Germinal center (tissue), 1 donor: Measurements from ENCODE around the gene CIROP.

Experiments used
- DNase-seq: peaks from one replicate; pipeline ENCODE4 v3.0.0; 2012; ENCODE audit warnings: mixed read lengths, low spot score

The CIROP gene, protein sequence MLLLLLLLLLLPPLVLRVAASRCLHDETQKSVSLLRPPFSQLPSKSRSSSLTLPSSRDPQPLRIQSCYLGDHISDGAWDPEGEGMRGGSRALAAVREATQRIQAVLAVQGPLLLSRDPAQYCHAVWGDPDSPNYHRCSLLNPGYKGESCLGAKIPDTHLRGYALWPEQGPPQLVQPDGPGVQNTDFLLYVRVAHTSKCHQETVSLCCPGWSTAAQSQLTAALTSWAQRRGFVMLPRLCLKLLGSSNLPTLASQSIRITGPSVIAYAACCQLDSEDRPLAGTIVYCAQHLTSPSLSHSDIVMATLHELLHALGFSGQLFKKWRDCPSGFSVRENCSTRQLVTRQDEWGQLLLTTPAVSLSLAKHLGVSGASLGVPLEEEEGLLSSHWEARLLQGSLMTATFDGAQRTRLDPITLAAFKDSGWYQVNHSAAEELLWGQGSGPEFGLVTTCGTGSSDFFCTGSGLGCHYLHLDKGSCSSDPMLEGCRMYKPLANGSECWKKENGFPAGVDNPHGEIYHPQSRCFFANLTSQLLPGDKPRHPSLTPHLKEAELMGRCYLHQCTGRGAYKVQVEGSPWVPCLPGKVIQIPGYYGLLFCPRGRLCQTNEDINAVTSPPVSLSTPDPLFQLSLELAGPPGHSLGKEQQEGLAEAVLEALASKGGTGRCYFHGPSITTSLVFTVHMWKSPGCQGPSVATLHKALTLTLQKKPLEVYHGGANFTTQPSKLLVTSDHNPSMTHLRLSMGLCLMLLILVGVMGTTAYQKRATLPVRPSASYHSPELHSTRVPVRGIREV

DNA sequence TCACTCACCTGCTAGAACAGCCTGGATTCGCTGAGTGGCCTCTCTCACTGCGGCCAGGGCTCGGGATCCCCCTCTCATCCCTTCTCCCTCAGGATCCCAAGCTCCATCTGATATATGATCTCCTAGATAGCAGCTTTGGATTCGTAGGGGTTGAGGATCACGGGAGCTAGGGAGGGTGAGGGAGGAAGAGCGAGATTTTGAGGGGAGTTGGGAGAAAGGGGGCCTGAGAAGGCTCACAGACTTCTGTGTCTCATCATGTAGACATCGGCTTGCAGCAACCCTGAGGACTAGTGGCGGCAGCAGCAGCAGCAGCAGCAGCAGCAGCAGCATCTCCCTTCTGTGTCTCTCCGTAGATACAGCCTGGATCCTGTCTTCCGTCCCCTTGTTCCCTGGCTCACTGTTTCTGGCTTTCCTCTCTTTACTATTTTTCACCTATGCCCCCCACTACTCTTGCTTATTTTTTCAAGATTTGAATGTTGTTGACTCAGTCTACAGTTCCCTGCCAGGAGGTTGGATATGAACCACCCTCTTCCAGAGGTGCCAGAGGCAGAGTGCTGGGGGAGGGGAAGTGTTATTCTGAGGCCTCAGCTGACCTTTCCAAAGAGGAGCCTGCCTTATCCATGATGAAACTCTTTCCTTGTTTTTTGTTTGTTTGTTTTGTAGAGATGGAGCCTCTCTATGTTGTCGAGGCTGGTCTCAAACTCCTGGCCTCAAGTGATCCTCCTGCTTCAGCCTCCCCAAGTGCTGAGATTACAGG, at the start of gene CIROP:
Gene CIROP, minus strand, starts transcription at position 399 of the 757 bp plus-strand sequence. Its CDS starts 69 bp downstream, at position 330.
- DNase-seq = no peak

DNA sequence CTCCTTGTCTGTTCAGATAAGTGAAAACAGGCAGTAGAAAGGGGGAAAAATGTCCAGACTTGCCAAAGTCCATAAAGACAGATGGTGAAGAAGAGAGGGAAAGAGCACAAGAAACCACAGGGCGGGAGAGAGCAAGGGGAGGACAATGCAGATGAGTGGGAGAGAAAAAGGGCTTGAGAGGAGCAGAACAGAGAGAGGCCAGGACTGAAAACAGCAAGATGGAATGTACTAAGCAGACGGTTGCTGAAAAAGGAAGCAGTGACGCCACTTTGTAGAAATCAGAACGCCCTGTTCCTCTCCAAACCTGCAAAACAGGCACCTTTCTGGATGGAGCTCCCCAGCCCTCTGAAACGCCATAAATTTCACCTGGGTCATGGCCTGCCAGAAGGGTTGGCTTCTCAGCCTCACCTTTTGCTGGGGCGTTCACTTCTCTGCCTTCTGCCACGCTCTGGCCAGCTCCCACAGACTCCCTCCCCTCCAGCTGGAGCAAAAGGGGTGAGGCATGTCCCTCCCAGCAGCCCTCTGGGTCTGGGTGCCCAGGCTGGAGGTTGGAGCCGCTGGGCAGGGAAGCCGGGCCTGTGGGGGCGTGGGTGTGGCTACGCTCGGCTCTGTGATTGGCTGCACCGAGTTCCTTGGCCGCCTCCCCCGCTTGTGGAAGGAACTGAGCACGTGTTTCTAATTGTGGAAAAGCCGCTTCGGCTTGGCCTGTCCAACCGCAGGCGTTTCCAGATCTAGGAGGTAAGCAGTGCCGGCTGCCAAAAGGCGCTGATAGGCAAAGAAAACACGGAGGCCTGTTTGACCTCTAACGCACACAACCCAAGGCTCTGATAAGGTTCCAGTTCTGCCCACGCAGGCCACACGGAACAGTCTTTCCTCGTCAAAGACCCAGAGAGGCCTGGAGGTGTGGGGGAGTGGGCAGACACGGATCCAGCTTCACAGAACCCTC, 49.3 kb upstream of the CIROP start:
- DNase-seq = no peak

DNA sequence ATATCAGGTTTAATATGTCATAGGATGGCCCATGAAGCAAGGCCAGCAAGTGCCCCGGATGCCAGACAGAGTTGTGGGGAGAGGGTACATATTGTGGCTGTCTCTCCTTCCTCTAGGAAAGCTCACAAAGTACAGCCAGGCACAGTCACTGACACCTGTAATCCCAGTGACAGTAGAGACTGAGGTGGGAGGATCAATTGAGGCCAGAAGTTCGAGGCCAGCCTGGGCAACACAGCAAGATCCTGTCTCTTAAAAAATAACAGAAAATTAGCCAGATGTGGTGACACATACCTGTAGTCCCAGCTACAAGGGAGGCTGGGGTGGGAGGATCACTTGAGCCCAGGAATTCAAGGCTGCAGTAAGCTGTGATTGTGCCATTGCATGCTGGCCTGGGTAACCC, 46.6 kb upstream of the CIROP start:
- no peak for DNase-seq

DNA sequence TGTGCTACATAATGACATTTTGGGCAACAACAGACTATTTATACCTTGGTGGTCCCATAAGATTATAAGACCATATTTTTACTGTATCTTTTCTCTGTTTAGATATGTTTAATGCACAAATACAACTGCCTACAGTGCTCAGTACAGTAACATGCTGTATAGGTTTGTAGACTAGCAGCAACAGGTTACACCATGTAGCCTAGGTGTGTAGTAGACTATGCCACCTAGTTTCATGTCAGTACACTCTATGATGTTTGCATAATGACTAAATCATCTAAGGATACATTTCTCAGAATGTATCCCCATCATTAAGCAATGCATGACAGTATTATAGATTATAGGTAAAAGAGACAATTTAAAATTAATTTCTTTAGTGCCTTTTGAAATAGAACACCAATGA, 45.0 kb upstream of the CIROP start:
- no peak for DNase-seq

DNA sequence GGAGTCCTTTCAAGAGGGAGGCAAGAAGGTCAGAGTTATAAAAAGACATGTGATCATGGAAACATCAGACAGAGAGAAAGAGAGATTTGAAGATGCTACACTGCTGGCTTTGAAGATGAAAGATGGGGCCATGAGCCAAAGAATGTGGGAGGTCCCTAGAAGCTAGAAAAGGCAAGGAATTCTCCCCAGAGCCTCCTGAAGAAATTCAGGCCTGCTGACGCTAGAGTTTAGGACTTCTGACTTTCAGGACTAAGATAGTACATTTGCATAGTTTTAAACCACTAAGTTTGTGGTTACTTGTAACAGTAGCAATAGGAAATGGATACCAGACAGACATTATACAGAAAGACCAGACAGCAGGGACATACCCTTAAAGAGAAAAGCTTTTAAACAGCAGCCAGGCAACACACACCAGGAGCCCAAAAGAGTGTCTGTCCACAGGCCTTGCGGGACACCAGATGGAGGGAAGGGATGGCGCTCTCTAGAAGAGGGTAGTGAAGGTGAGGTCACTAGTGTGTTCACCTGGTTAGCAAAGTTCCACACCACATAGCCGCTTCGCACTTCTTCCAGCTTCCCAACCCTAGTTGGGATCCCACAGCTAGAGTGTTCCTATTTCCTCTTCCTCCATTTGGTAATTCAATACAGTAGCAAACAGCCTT, 43.9 kb upstream of the CIROP start:
- DNase-seq = no peak

DNA sequence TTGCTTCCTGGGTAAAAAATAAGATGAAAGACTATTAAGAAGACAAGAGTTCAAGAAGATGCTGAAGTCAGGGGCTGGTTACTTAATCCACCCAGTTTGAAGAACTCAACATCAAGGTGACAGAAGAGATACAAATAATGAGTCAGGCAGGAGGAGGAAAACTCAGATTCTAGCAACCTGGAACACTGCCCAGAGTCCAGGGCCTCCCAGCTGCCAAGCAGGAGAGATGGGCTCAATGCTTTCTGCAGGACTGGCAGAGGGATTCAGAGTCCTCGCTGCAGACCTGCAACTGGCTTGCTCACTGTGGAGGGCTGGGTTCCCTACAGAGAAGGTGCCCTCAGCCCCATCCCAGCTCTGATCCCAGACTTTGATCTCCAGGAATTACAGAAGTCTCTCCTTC, 42.9 kb upstream of the CIROP start:
- DNase-seq = no peak

DNA sequence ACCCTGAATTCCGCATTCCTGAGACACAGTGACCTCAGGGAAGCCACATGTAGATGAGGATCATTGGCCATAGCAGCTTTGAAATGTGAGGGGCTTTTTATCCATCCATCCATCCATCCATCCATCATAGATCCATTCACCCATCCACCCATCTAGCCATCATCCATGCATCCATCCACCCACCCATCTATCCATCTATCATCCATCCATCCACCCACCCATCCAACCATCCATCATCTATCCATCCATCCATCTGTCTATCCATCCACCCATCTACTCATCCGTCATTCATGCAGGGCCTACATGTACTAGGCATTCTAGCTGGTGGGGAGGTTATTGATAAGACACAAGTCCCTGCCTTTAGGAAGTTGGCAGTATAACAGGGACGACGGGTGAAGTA, 42.2 kb upstream of the CIROP start:
- no peak for DNase-seq

DNA sequence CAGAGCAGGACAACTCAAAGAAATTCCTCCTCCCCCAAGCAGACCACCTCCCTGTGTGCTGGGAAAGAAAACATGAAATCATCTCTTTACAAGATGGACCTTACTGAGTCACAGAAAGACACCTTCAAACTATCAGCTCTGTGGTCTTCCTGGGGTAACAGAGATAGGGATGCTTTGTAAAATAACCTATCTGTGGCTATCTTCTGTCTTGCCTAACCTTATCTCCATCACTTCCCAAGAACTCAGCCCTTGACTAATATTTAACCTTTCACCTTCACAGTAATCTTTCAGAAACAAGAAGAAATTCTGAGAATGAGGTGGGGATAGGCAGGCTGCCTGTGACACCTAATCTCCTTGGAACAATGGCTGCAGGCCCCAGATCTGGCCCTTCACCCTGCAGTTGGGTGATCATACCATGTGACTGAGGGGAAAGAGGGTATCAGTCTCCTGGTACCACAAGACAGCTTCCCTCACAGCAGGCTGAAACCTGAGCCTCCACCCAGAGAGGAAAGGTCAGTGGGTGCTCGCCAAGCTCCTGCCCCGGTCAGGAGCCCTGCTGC, 41.6 kb upstream of the CIROP start:
- DNase-seq = no peak

DNA sequence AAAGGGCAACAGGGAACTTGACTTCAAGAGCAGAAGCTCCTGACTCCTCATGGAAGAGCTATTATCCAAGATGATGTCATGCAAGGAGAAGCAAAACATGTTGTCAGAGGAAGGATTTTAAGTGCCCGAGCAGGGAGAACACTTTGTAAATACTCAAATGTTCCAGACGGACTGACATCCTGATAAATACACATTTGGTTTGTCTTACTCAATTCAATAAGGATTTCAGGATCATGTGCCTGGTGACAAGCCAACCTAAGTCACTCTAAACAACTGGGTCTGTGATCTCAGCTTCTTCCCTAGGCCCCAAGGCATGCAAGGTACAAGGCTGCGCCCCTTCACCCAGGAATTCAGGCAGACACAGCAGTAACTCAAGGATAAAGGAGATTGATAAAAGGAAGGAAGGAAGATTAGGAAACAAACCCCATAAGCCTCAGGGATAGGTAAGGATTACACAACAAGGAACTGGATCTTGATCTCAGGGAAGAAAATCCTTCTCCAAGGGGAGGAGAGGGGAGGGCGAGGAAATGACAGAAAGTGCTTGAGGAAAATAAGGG, 41.1 kb upstream of the CIROP start:
- no peak for DNase-seq

DNA sequence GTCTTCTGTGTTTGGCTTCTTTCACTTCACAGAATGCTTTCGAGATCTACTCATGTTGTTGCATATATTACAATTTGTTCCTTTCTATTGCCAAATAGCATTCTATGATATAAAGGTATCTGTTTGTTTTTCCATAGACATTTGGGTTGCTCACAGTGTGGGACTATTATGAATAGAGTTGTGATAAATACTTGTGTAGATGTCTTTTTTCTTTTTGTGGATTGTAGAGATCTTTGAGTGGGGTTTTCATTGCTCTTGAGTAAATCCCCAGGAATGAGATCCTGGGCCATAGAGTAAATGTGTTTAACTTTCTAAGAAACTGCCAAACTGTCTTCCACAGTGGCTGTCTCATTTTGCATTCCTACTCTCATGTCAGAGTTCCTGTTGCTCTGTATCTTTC, 39.1 kb upstream of the CIROP start:
- DNase-seq = no peak

DNA sequence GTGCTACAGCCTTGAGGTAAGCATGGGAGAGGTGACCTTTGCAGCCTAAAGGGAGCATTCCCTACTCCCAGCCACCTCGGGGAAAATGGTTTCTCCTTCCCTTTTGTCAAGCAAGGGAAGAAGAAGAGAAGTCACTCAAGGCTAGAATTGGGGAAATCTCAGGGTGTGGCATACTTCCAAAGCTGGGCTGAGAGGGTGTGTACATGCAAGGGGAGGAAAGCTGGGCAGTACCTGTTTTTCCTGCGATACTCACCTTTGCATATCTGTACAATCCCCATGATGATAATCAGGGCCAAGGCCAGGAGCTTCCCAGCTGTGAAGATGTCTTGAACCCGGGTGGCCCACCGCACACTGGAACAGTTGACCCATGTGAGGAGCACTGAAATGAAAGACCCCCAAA, 38.0 kb upstream of the CIROP start:
- no peak for DNase-seq

DNA sequence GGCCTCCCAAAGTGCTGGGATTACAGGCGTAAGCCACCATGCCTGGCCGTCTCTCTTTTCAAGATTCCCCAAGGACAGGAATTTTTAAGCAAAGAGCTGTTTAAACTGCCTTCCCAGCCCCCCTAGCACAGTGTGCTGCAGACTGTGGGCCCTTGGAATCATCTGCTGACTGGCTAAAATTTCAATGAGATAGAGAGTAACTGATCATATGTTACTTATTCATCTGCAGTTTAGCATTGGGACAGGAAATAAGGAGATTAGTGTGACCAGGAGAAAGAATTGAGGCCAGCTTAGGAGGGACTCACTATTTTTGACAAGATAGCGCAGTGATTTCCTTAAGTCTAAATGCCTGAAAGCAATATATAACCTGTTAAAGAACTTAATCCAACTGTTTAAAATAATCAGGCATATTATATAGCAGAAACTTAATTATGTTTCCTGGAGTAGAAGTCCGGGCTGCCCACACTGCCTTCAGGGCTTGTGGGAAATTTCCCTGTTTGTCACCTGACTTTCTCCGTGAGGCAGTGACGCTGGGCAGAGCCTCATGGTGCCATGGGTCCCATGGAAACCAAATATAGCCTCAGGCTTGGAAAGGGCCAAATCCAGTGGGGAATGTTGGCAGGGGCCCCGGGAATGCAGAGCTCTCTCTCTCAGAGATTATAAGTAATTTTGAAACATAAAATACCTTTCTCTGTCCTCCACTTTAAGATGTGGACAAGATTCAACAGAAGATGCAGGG, 37.1 kb upstream of the CIROP start:
- DNase-seq = no peak

DNA sequence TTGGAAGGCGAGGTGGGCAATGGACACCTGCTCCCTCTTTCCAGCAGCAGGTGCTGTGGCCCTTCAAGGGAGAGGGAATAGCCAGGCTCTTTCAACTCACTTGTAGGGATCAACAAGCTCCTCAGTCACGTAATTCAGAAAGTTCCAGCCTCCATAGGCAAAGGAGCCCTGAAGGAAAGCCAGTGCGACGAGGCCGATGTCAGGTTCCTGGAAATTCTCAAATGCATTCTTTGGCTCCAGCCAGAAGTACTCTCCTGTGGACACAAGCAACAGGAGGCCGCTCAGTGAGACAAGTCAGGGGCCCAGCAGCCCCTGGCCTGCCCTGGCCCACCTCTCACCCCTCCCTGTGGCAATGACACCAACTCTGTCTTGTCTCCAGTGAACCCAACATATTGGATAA, 35.6 kb upstream of the CIROP start:
- DNase-seq = no peak

DNA sequence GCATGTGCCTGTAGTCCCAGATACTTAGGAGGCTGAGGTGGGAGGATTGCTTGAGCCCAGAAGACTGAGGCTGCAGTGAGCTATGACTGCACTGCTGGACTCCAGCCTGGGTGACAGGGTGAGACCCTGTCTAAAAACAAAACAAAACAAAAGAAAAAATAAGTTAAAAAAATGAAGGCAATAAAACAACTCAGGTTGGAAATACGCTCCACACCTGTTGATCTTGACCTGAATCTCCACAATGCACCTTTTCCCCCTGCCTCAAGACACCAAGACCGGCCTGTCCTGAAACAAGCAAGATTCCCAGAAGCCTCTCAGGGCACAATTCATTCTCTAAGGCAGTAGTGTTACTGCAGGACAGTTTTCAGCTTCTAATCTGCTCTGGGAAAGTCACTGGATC, 35.1 kb upstream of the CIROP start:
- DNase-seq = no peak

DNA sequence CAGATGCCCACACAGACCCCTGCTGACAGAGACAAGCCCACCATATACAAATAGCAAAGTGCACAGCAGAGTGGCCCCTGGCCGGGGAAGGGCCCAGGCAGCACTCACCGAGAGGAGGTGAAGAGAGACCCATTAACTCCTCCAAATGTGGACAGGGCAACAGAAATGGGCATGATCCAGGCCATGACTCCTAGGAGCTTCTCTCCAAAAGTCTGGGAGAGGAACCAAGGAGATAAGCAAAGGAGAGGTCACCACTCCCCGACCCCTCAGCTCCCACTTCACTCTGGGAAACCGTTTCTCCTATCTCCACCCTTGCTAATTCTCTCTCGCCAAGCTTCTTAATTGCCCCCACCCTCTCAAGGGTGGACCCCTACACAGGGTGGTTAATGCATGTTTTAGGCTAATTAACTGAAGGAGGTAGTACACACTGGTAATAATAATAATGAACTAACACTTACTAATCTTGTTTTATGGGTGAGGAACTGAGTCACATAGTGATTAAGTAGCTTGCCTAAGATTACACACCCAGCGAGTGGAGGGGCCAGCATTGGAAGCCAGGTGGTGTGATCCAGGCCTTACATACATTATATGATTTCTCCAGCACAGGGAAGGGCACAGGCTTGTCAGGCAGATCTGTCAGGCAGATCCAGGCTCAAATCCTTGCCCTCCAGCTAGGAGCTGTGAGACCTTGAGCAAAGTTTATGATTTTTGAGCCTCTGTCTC, 33.2 kb upstream of the CIROP start:
- DNase-seq = no peak

DNA sequence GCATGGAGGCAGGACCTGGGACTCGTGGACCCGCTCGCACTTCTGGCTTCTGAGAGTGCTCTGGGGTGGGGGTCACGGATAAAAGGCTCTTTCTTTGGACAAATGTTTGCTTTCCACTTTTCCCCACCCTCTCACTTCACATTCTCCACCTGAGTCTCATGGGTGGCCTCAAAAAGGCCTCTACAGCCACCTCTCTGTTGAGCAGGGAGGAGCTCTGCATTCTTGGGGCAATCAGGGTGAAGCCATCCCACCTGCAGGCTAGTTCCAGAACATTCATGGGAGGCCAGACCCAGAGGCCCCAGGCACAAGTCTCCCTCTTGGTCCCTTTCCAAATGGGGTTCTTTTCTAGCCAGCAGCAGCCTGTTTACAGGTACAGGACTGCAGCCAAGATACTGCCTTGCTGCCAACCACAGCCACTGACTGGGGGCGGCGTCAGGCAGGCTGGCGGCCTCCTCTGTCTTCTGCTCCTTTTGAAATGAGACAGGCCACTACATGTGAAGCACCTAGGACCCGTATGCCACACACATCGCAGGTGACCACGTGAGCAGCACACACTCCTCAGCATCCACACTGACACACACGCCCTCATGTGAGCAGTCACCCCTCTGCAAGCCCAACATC, 32.5 kb upstream of the CIROP start:
- no peak for DNase-seq

DNA sequence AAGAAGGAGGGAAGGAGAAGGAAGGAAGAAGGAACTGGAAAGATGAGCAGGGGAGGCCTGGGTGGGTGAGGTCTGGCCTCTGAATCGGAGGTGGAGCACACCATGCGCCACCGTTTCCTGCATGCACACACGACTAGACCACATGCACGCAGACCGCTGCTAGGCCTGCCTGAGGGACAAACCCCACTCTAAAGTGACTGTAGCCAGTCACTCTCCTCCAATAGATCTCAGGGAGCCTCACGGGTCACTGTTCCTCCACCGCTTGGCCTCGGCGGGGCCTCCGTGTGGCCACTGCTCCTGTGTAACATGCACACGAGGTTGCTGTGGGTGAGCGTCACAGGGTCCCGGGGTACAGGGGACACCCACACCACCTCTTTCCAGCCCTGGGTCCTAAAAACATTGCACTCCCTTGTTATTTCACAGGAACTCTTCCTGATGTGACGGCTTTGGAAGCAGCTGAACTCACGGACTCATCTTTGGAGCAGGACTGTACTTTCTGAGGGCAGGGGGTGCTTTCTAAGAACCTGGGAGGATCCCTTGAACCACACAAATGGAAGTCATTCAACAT, 31.9 kb upstream of the CIROP start:
- DNase-seq = no peak

DNA sequence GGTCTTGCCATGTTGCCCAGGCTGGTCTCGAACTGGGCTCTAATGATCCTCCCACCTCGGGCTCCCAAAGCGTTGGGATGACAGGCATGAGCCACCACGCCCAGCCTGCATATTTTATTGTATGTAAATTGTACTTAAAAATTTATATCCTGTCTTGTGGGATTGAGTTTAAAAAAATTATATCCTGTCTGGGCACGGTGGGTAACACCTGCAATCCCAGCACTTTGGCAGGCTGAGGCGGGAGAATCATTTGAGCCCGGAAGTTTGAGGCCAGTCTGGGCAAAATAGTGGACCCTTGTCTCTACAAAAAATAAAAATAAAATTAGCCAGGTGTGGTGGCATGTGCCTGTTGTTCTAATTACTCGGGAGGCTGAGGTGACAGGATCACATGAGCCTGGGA, 28.2 kb upstream of the CIROP start:
- no peak for DNase-seq
